BLaER1 (cell line): Measurements from ENCODE around the gene JMJD7.

Experiments used
- H3K27ac ChIP-seq: shearing (Covaris generic); formaldehyde crosslinking; 2 replicates; pipeline ENCODE4 v1.8.1; 2022
- H3K27me3 ChIP-seq: shearing (Covaris generic); formaldehyde crosslinking; 2 replicates; pipeline ENCODE4 v1.8.1; 2022
- H3K36me3 ChIP-seq: shearing (Covaris generic); formaldehyde crosslinking; 2 replicates; pipeline ENCODE4 v1.8.1; 2022
- H3K4me1 ChIP-seq: shearing (Covaris generic); formaldehyde crosslinking; 2 replicates; pipeline ENCODE4 v1.8.1; 2022
- H3K4me2 ChIP-seq: shearing (Covaris generic); formaldehyde crosslinking; 2 replicates; pipeline ENCODE4 v1.8.1; 2022
- H3K4me3 ChIP-seq: shearing (Covaris generic); formaldehyde crosslinking; 2 replicates; pipeline ENCODE4 v1.8.1; 2022
- H3K9ac ChIP-seq: shearing (Covaris generic); formaldehyde crosslinking; 2 replicates; pipeline ENCODE4 v1.8.1; 2022
- H3K9me3 ChIP-seq: shearing (Covaris generic); formaldehyde crosslinking; 2 replicates; pipeline ENCODE4 v1.8.1; 2022
- H4K20me1 ChIP-seq: shearing (Covaris generic); formaldehyde crosslinking; 2 replicates; pipeline ENCODE4 v1.8.1; 2022
- Cebpa-rat ChIP-seq: shearing (Covaris generic); IDR thresholded peaks from 2 replicates; pipeline ENCODE4 v1.8.1; 2022

Gene JMJD7

GRCh38 chr15:41854443-41854842, 26.6 kb downstream of the JMJD7 start:
- Histone ChIP-seq H3K27me3 (peaks cover 8% of the 10 kb centered on the region), H3K4me1 (peaks cover 43% of the 10 kb centered on the region), H3K27ac (no peak overlapping the region), H3K4me3 (no peak overlapping the region), H3K9ac (no peak overlapping the region), H4K20me1 (peaks cover 6% of the 10 kb centered on the region; the same call in 1 of the 2 replicates), H3K36me3 (no peaks in the 10 kb centered on the region), H3K9me3 (no peaks in the 10 kb centered on the region), H3K4me2 (no peak overlapping the region)
- no peak for TF ChIP-seq Cebpa-rat

GRCh38 chr15:41855261-41855961, 27.5 kb downstream of the JMJD7 start:
- peaks cover 48% of the 10 kb centered on the region for H3K4me1 ChIP-seq
- peaks cover 6% of the 10 kb centered on the region; the same call in 1 of the 2 replicates for H4K20me1 ChIP-seq
- H3K36me3 ChIP-seq = no peaks in the 10 kb centered on the region
- no peaks in the 10 kb centered on the region for H3K9me3 ChIP-seq
- peaks cover 8% of the 10 kb centered on the region for H3K27me3 ChIP-seq
- H3K9ac ChIP-seq = peak overlapping the region; percentile 27; the same call in 1 of the 2 replicates
- no peak overlapping the region for H3K27ac ChIP-seq
- TF ChIP-seq Cebpa-rat = no peak
- no peak overlapping the region for H3K4me3 ChIP-seq
- peak overlapping the region; percentile 35; the same call in 1 of the 2 replicates for H3K4me2 ChIP-seq

GRCh38 chr15:41856262-41856661, 28.4 kb downstream of the JMJD7 start:
- Histone ChIP-seq H3K4me1 (peaks cover 48% of the 10 kb centered on the region), H3K9ac (no peak overlapping the region), H3K27me3 (no peaks in the 10 kb centered on the region), H3K4me3 (no peak overlapping the region), H4K20me1 (no peaks in the 10 kb centered on the region), H3K27ac (no peak overlapping the region), H3K4me2 (peak overlapping the region; percentile 35; the same call in 1 of the 2 replicates), H3K36me3 (no peaks in the 10 kb centered on the region), H3K9me3 (no peaks in the 10 kb centered on the region)
- TF ChIP-seq Cebpa-rat = no peak

GRCh38 chr15:41856716-41857115, 28.8 kb downstream of the JMJD7 start:
- Histone ChIP-seq H3K4me3 (no peak overlapping the region), H3K9me3 (no peaks in the 10 kb centered on the region), H3K9ac (no peak overlapping the region), H4K20me1 (no peaks in the 10 kb centered on the region), H3K27ac (no peak overlapping the region), H3K4me2 (no peak overlapping the region), H3K4me1 (peaks cover 52% of the 10 kb centered on the region), H3K27me3 (no peaks in the 10 kb centered on the region), H3K36me3 (no peaks in the 10 kb centered on the region)
- no peak for TF ChIP-seq Cebpa-rat

- Histone ChIP-seq H4K20me1 (no peaks in the 10 kb centered on the region), H3K27ac (no peak overlapping the region), H3K4me1 (peaks cover 58% of the 10 kb centered on the region), H3K27me3 (no peaks in the 10 kb centered on the region), H3K4me2 (no peak overlapping the region), H3K9ac (no peak overlapping the region), H3K9me3 (no peaks in the 10 kb centered on the region), H3K36me3 (no peaks in the 10 kb centered on the region), H3K4me3 (no peak overlapping the region)
- TF ChIP-seq Cebpa-rat = no peak
Observed at GRCh38 chr15:41857316-41857715, 29.4 kb downstream of the JMJD7 start.

- Histone ChIP-seq H3K9ac (no peak overlapping the region), H4K20me1 (no peaks in the 10 kb centered on the region), H3K36me3 (no peaks in the 10 kb centered on the region), H3K9me3 (no peaks in the 10 kb centered on the region), H3K4me1 (peaks cover 73% of the 10 kb centered on the region), H3K27ac (no peak overlapping the region), H3K27me3 (no peaks in the 10 kb centered on the region), H3K4me3 (no peak overlapping the region), H3K4me2 (no peak overlapping the region)
- no peak for TF ChIP-seq Cebpa-rat
Observed at GRCh38 chr15:41858756-41859155, 30.9 kb downstream of the JMJD7 start.

GRCh38 chr15:41860049-41860828, 32.3 kb downstream of the JMJD7 start:
- Histone ChIP-seq H3K9me3 (no peaks in the 10 kb centered on the region), H3K9ac (no peak overlapping the region), H4K20me1 (no peaks in the 10 kb centered on the region), H3K27me3 (no peaks in the 10 kb centered on the region), H3K4me3 (no peak overlapping the region), H3K27ac (peak overlapping the region; percentile 48), H3K36me3 (no peaks in the 10 kb centered on the region), H3K4me1 (peaks cover 65% of the 10 kb centered on the region), H3K4me2 (peak overlapping the region; percentile 76)
- TF ChIP-seq Cebpa-rat = no peak

- H3K4me2 ChIP-seq = peak overlapping the region; percentile 76
- no peaks in the 10 kb centered on the region for H3K27me3 ChIP-seq
- no peak for TF ChIP-seq Cebpa-rat
- no peaks in the 10 kb centered on the region for H4K20me1 ChIP-seq
- no peaks in the 10 kb centered on the region for H3K36me3 ChIP-seq
- H3K9me3 ChIP-seq = no peaks in the 10 kb centered on the region
- 0 out of 2 replicates have a peak overlapping the region, but pooled peaks have one; percentile 11 for H3K9ac ChIP-seq
- H3K4me3 ChIP-seq = no peak overlapping the region
- H3K4me1 ChIP-seq = peaks cover 66% of the 10 kb centered on the region
- H3K27ac ChIP-seq = peak overlapping the region; percentile 15; the same call in 1 of the 2 replicates
Observed at GRCh38 chr15:41861736-41862356, 34.0 kb downstream of the JMJD7 start.

GRCh38 chr15:41862515-41863116, 34.7 kb downstream of the JMJD7 start:
- no peak for TF ChIP-seq Cebpa-rat
- no peaks in the 10 kb centered on the region for H4K20me1 ChIP-seq
- no peaks in the 10 kb centered on the region for H3K27me3 ChIP-seq
- peak overlapping the region; percentile 15 for H3K27ac ChIP-seq
- H3K4me1 ChIP-seq = peaks cover 74% of the 10 kb centered on the region
- H3K9me3 ChIP-seq = no peaks in the 10 kb centered on the region
- H3K9ac ChIP-seq = peak overlapping the region; percentile 11; the same call in 1 of the 2 replicates
- no peaks in the 10 kb centered on the region for H3K36me3 ChIP-seq
- no peak overlapping the region for H3K4me3 ChIP-seq
- peak overlapping the region; percentile 76 for H3K4me2 ChIP-seq
